Measurements from ENCODE around the gene YPEL1. TPM values are rescaled to one million over a fixed set of nuclear protein-coding genes. Genes with fewer than 3 reads are reported as not detected.
A peak's percentile ranks its signal among the peaks of the same experiment; 100 is the strongest.

The YPEL1 gene
- polyA plus RNA-seq, 3 donors = 1.0 to 2.3 (median 2.0) TPM

DNA sequence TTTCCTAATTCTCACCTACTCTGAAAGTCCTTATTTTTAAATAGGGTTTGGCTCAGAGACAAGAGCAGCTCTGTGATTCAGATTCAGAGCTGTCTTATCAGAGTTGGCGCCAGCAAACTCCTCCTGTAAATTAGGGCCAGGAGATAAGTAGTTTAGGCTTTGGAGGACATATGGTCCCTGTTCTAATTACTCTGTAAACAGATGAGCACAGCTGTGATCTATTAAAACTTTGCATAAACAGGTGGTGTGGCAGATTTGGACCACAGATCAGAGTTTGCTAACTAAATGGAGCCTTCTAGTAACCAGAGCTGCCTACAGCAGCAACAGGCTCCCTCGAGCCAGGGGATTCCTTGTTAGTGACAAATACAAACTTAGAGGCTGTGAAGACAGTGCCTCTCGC is 27.9 kb downstream of the YPEL1 start:
- H3K27ac ChIP-seq (ENCODE audit: low read depth in 1 of 2, low read length in 2 of 2) = no peak overlapping the region
- no peaks in the 10 kb centered on the region for H3K4me1 ChIP-seq (ENCODE audit: control insufficient read depth in 1 of 2, insufficient read depth in 2 of 2, low read length in 2 of 2)
- H3K79me2 ChIP-seq (ENCODE audit: insufficient read depth, low read length) = no peaks in the 10 kb centered on the region
- no peaks in the 10 kb centered on the region for H3K27me3 ChIP-seq (ENCODE audit: control insufficient read depth in 2 of 2, insufficient read depth in 2 of 2, low read length in 2 of 2)
- H3K4me3 ChIP-seq (replicated peaks in 1 of 3; ENCODE audit: low read depth in 2 of 3, low read length in 3 of 3) = no peak overlapping the region
- DNase-seq = no peak
- no peak for TF ChIP-seq CTCF (IDR thresholded peaks at IDR 0.05)
- no peaks in the 10 kb centered on the region for H3K9me3 ChIP-seq (replicated peaks in 1 of 2; ENCODE audit: control insufficient read depth in 1 of 2, insufficient read depth in 1 of 2, low read length in 2 of 2)
- no peaks in the 10 kb centered on the region for H3K36me3 ChIP-seq (replicated peaks in 1 of 2; ENCODE audit: control insufficient read depth in 1 of 2, insufficient read depth in 2 of 2, low read length in 2 of 2)
- Mint-ChIP-seq H3K4me1 (no peaks in the 10 kb centered on the region), H3K27ac (no peak overlapping the region), H3K9me3 (no peaks in the 10 kb centered on the region), H3K36me3 (peaks cover 0 to 7% of the 10 kb centered on the region in 2 donors), H3K27me3 (ENCODE audit: low read depth in 3 of 3) (no peaks in the 10 kb centered on the region), H3K4me3 (no peak overlapping the region)
- no peak overlapping the region for H2AFZ ChIP-seq (ENCODE audit: insufficient read depth, low read depth, low read length, poor library complexity, severe bottlenecking)
- WGBS (ENCODE audit: insufficient coverage) = 86% methylated on average over 2 of the region's 3 CpGs
- H3K4me2 ChIP-seq (replicated peaks; ENCODE audit: extremely low read depth, low read length, poor library complexity, severe bottlenecking) = no peak overlapping the region
- intact Hi-C loops (cut with micrococcal nuclease) = no loop called here
- no peaks in the 10 kb centered on the region for H4K20me1 ChIP-seq (ENCODE audit: insufficient read depth, low read length)
- H3K9ac ChIP-seq (ENCODE audit: insufficient read depth, low read length, poor library complexity, severe bottlenecking) = no peak overlapping the region

GRCh38 chr22:21703684-21704316 is 31.8 kb downstream of the YPEL1 start:
- Histone ChIP-seq H4K20me1 (ENCODE audit: insufficient read depth, low read length) (no peaks in the 10 kb centered on the region), H3K9me3 (replicated peaks in 1 of 2; ENCODE audit: control insufficient read depth in 1 of 2, insufficient read depth in 1 of 2, low read length in 2 of 2) (no peaks in the 10 kb centered on the region), H3K27me3 (ENCODE audit: control insufficient read depth in 2 of 2, insufficient read depth in 2 of 2, low read length in 2 of 2) (no peaks in the 10 kb centered on the region), H3K4me2 (replicated peaks; ENCODE audit: extremely low read depth, low read length, poor library complexity, severe bottlenecking) (no peak overlapping the region), H2AFZ (ENCODE audit: insufficient read depth, low read depth, low read length, poor library complexity, severe bottlenecking) (no peak overlapping the region), H3K4me1 (ENCODE audit: control insufficient read depth in 1 of 2, insufficient read depth in 2 of 2, low read length in 2 of 2) (no peaks in the 10 kb centered on the region), H3K27ac (ENCODE audit: low read depth in 1 of 2, low read length in 2 of 2) (no peak overlapping the region), H3K36me3 (replicated peaks in 1 of 2; ENCODE audit: control insufficient read depth in 1 of 2, insufficient read depth in 2 of 2, low read length in 2 of 2) (peaks cover under 1 to 25% of the 10 kb centered on the region in 2 donors), H3K79me2 (ENCODE audit: insufficient read depth, low read length) (no peaks in the 10 kb centered on the region), H3K9ac (ENCODE audit: insufficient read depth, low read length, poor library complexity, severe bottlenecking) (no peak overlapping the region), H3K4me3 (replicated peaks in 1 of 3; ENCODE audit: low read depth in 2 of 3, low read length in 3 of 3) (no peak overlapping the region)
- Mint-ChIP-seq H3K36me3 (peaks cover 14 to 17% of the 10 kb centered on the region in 2 donors), H3K27ac (peak overlapping the region in 1 of 7 donors; percentile 38), H3K27me3 (ENCODE audit: low read depth in 3 of 3) (no peaks in the 10 kb centered on the region), H3K4me1 (no peaks in the 10 kb centered on the region), H3K9me3 (no peaks in the 10 kb centered on the region), H3K4me3 (no peak overlapping the region)
- over 99% methylated on average over 13 of the region's 31 CpGs for WGBS (ENCODE audit: insufficient coverage)
- DNase-seq = no peak
- no peak for TF ChIP-seq CTCF (IDR thresholded peaks at IDR 0.05)
- intact Hi-C loops (cut with micrococcal nuclease) = no loop called here

All from CD14-positive monocyte (primary cell).